GM18498 (cell line): ENCODE data around the gene HDAC9.
"Not testable (repeated sequence)": the region's sequence is repeated elsewhere in the genome, so short reads cannot be mapped to it uniquely, and the experiment has no call there.

Experiments
- ATAC-seq: cut with Tn5 transposase; IDR thresholded peaks from one replicate; pipeline ENCODE4 v1.9.1; 2021; ENCODE audit warnings: mild to moderate bottlenecking, moderate library complexity; ENCODE audit not compliant: unreplicated experiment

The HDAC9 gene

DNA sequence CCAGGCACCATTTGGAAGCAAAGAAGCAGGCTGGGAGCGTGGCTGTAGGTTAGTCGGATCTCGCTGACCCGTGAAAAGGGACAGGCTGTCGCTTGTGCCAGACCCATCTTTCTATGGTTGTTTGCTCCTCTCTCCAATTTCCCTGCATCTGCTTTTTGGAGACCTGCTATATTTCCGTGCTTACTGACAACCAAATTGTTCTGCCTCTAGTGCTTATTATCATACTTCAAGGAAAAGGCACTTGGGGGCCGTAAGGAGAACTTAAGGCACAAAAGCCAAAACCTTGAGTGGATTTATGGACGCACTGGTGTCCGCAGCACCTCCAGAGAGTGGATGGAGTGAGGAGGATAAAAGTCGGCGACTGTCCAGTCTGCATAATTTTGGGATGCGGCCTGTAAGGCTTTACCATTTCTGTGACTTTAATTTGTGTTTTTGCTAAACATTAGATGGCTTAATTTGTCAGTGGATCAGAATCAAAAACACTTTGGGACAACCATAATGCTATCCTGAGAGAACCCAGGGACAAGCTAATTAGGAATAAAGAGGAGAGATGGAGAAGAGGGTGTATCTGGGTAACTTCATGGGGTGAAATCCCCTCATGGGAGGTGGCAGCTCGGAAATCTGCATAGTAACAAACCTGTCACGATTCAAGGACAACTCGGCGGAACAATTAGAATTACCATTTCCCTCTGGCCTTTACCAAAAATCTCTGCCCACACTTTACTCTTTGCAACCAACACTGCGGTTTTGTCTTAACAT lies 206.7 kb downstream of the HDAC9 start:
- no peak for ATAC-seq

DNA sequence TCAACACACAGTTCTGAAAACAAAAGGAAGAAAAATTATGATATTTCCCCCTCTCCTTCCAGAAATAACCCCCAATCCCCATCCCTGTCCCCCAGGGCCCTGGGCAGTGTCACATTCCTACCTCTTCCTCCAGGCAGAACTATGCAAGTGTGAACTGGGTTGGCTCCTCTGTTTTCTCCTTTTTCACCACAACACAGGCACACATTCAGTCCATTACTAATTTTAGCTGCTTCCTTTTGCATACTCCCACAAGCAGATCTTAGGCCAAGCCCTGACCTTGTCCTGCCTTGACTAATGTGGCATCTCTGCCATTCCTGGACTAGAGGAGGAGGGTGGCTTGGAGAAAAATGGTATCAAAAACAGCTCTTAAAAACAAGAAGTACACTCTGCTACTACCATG lies 208.1 kb downstream of the HDAC9 start:
- ATAC-seq: no peak

DNA sequence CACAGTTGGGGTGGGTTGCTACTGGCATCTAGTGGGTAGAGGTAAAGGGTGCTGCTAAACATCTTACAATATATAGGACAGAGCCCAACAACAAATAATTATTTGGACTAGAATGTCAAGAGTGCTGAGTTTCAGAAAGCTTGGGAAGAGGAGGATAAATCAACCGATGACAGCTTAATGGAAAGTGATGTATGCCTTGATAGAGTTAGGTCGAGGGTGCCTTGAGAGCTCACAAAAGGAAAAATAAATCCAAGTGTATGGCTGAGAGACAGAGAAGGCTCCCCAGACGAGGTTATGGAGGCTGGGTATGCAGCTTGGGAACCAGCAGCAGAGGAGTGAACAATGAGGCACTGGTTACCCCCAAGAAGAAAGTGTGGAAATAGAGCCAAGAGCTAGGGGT lies 211.1 kb downstream of the HDAC9 start:
- ATAC-seq: no peak

DNA sequence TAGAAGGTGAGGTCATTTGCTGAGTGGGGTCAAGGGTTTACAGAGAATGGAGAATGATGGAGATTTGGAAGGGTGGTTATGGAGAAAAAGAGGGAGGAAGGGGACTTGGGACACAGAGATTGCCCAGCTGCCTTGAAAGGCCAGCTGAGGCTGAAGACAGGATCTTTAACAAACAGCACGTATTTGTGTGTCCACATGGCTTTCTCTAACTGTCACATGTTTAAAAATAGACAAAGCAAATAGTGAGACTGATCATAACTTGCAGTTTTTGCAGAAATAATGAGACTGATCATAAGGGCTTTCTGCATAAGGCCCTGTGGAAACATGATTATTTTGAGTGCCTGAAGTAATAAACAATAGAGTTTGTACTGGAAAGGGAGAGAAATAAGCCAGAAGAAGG lies 212.7 kb downstream of the HDAC9 start:
- no peak for ATAC-seq

DNA sequence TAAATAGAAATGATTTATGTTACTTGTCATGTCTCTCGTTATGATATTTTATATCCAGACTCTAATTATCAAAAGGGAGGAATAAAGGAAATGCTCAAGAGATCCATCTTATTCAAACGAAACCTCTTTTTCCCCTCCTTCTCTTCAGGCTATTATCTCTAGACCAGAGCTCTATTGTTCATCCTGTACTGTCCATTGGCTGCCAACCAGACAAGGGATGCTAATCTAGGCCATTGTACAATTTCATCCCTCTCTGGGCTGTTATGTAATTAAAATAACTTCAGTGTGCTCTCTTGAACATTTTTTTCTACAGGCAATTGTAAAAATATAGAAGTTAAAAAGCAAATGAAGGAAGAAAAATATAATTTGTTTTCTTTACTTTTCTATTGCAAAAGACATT lies 220.4 kb downstream of the HDAC9 start:
- no peak for ATAC-seq

DNA sequence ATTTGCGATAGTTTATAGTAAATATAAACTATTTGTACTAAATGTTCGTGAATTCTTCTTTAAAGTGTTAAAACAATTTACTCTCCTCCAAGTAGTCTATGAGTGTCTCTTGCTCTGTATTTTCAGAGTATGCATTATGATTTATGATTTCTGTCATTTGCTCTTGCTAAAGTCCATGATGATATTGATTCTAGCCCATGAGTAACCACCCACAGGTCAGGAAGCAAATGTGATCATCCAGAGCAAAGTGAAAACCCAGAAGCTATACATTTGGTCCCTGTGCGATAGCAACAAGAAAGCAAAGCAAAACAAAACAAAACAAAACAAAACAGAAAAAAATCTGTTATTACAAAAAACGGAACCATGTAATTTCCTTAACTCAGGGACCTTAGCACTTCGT lies 225.9 kb downstream of the HDAC9 start:
- no peak for ATAC-seq

DNA sequence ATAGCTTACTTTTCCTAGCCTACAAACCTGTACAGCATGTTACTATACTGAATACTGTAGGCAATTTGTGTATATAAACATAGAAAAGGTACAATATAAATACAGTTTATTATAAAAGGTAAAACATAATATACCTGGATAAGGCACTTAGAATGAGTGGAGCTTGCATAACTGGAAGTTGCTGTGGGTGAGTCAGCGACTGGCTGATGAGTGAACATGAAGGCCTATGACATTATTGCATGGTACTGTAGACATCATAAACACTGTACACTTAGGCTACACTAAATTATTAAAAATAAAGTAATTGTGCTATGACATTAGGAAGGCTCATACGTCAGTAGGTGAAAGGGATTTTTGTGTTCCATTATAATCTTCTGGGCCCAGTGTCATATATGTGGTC lies 228.8 kb downstream of the HDAC9 start:
- no peak for ATAC-seq

DNA sequence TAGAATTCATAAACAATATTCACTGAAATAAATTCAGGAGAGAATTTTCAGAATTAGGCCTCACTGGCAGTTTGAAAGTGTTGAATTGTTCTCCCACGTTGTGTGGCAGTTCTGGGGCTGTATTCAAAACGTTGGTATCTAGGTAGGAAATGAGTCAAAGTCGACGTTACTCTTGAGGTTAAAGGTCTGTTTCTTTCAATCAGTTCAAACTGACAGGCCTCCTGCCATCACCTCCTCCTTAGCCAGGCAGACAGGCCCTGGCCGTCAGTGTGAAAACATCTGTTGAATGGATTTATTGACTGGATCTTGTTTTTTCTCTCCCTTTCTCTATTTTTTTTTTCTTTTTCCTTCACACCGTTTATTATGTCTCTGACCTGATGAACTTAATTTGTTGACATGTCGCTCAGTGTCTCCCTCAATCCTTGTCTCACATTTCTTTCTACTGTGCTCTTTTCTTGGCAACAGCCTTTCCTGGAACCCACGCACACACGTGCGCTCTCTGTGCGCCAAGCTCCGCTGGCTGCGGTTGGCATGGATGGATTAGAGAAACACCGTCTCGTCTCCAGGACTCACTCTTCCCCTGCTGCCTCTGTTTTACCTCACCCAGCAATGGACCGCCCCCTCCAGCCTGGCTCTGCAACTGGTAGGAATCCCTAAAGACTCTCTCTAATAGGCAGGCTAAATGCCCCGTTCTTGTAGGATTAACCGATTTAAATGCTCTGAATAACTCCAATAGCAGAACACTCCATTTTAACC lies 231.7 kb downstream of the HDAC9 start:
- ATAC-seq: no peak

DNA sequence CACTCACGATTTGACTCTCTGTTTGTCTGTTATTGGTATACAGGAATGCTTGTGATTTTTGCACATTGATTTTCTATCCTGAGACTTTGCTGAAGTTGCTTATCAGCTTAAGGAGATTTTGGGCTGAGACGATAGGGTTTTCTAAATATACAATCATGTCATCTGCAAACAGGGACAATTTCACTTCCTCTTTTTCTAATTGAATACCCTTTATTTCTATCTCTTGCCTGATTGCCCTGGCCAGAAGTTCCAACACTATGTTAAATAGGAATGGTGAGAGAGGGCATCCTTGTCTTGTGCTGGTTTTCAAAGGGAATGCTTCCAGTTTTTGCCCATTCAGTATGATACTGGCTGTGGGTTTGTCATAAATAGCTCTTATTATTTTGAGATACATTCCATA lies 240.5 kb downstream of the HDAC9 start:
- ATAC-seq: not testable (repeated sequence)

DNA sequence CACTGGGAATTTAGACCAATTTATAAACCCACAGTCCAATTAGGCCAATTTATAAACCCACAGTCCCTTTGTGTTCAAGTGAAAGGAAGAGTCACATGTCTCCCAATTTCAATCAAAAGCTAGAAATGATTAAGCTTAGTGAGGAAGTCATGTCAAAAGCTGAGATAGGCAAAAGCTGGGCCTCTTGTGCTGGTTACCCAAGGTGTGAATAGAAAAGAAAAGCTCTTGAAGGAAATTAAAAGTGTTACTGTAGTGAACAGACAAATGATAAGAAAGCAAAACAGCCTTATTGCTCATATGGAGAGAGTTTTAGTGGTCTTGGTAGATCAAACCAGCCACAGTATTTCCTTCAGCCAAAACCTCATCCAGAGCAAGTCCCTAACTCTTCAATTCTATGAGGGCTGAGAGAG lies 245.0 kb downstream of the HDAC9 start:
- ATAC-seq: peak; percentile 64

DNA sequence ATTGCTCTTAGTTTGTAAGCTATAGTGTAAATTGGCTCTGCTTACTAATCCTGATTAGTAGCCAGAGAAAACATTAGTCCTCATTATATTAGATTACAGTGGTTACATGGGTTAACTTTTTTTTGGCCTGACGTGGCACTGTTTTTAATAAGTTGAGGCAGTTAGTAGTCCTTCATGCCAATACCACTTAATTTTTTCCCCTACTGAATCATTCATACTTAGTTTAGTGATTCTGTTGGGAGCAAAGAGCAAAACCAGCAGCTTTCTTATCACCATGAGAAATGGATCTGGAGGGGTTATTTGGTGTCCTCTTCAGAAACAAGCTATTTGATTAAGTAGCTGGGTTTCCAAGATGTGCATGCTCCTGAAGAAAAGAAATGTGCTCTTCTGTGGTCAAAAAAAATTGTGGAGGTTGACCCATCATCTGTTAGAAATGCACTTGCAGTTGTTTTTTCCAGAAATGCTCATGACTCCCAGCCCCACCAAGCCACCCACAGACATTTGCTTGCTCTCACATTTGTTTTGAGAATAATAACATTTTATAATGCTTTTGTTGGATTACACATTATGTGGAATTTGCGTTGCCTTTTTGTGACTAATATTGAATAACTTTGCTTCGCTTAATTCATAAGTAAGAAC lies 258.5 kb downstream of the HDAC9 start:
- no peak for ATAC-seq

DNA sequence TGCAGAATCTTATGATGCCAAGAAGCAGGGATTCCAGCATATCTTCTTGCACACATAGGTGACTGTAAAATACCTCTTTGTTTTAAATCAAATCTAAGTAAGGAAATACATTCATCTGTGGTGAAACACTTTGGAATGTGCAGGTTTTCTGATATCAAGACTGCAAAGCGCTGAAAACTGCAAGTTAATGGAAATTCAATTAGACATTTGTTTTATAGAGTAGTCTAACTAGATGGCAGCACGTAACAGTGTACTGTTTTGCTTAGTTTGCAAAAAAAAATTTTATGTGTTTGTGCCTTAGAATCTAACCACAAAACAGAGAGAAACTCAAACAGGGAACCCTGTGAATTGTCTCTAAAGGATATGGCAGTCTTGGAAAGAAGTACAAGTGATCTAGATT lies 259.2 kb downstream of the HDAC9 start:
- no peak for ATAC-seq

DNA sequence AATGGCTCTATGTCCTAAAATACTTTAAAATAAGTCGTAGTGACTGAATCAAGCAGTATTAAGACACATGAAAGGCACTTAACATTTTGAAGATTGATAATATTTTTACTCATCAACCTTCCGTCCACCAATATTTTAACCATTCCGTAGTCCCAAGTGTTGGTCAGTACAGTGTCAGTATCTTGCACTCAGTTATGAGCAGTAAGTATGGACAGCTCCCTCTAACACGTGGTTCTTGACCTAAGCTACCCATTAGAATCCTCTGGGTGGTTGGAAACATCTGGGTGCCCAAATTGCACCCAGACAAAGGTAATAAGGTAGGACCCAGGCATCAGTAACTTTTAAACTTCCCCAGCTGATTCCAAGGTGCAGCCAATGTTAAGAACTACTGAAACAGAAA lies 260.2 kb downstream of the HDAC9 start:
- ATAC-seq: no peak

DNA sequence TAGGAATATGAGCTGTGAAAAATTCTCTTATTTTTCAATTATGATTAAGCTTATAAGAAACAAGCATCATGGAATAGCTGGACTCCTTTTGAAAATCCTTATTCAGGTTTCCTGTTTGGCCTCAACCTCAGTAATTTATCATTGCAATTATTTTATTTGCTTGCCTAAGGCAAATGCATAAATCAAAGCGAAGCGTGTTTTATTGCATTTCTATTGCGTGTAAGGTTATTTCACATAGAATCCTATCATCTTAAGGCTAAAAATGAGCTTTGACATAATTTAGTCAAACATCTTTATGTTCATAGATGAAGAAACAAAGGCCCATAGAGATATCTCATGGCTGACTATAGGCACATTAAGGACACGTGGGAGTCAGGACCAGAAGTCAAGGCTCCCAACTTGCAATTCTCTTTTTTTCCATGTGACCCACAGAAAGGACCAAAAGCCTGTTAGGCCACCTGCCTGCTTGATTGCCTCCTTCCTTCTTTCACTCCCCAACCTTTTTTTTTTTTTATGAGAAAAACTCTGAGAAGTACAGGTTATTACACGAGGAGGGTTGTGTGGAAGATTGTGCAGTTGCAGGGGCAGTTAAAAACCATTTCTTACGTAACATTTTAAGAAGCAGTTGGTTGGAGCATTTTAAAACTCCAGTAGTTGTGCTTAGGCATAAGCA lies 261.0 kb downstream of the HDAC9 start:
- ATAC-seq: no peak

DNA sequence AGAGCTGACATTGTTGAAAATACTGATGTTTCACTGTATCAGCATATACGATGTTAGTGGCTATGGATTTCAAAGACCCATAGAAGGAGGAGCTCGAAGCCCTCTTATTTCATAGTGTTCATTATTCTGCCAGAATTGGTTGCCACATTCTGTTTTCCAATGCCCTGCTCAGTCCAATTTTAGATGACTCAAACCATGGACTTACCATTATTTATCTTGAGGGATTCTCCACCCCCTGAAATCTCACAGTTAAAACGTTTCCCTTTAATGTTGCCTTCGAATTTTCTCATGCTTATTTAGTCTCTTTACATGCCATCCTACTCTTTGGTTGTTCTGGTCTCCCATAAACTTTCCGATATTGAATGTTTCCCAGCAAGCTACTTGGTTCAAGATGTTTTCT lies 264.5 kb downstream of the HDAC9 start:
- no peak for ATAC-seq

DNA sequence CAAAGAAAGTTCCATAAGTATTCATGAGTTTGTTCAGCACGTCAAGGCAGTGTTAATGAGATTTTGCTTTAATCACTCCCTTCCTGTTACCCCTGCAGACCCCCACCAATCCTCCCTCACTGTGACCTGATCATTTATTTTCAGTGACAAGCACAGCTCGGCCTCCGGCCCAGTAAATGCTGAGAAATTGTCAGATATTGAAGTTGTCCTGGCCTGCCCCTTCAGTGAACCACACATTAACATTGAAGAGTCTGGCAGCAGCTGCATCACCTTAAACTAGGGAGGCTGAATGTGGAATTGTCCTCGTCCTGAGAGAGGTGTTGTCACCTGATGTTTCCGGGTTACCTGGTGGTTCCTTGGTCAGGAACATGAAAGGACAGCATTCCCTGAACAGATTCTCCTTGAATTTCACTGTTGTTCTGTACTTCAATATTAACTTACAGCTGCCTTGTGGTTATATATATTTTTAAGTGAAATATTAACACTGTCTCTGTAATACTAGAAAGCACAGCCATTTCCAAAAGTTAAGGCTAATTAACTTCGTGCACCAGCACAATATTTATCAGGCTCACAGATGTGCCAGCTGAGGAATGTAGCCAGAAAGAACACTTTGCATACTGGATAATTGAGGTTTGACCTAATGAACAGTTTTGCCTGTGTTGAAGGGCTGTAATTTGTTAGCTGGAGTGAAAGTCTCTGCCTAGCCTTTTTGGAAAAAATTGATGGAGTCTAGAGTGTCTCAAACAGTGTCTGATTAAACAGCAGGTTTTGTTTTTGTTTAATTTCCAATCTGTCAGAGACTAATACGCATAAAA lies 265.3 kb downstream of the HDAC9 start:
- ATAC-seq: no peak

DNA sequence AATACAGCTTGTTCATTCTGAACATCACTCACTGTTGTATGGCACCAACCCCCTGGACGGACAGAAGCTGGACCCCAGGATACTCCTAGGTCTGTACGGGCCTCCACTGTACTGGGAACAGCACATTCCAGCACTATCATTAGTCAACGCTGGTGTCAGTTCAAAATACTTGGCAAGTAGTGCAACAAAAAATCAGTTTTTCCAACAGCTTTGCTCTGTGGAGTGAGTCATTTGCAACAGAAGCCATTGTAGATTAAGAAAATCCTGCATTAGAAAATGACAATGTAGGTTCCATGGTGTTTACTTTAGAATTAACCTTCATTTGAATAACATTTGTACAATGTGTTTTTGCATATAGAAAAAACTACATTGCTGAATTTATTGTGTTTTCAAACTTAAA lies 266.6 kb downstream of the HDAC9 start:
- ATAC-seq: no peak

DNA sequence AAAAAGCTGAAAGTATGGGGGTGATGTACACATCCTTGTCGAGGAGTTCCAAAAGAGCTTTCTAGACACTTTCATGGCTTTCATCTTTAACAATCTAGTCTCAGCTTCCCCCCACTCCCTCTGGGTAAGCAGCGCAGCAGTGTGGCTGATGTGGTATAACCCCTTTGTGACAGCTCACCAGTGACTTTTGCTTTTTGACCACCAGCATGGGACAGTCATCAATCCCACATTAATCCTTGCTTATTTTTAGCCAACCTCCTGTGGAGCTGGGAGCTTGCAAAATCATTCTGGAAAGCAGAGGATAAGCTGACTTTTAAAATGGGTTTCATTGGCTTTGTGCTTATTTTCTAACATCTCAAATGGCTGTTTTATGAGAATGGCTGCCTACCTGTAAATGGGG lies 272.7 kb downstream of the HDAC9 start:
- no peak for ATAC-seq

DNA sequence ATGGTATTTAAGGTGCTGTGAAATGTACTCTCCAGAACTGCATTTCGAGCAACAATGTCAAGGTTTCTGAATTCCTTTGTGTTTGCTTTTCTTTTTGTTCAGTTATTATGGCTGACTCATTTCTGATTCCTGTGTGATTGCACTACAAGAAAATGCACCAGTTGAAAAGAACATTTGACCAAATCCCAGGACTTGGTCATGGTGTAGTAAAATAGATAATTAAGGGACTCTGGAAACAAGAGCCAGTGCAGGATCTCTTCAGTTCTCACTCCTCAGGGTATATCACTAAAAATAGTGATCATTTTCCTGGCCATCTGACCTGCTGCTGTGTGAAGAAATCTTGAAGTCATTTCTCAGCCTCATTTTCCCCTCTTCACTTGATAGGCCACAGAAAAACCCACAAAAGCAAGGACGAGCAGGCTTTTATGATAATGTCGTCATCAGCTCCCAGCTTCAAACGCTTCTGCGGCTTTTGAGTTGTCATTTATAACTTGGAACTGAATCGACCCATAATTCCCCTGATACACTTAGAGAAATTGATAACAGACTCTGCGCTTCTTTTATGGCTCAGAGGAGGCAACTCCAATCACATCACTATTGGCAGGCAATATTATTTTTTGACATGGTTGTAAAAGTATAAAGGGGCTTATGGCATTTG lies 274.7 kb downstream of the HDAC9 start:
- no peak for ATAC-seq

DNA sequence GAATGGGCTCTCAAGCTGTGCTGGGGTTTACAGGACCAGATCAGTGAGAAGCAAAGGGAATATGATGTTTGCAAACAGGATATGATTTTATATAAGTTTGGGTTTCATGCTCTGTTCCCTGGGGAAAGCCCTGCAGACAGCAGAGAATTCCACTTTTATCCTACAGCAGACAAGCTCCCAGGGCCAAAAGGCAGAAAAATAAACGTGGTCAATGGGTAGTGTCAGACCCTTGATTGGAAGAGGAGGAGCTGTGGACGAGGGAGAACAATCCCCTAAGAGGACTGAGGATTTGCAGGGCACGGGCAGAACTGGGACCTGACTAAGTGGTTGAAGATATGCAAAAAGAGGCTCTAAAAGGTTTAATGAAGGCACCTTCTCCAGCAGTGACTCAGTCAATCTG lies 275.3 kb downstream of the HDAC9 start:
- no peak for ATAC-seq
